Measurements from ENCODE around the gene USP12. TPM values are rescaled to one million over a fixed set of nuclear protein-coding genes. Genes with fewer than 3 reads are reported as not detected.

Gene USP12
- total RNA-seq, 4 donors from 2014 or later: 16.9 to 26.7 (median 22.6) TPM

DNA sequence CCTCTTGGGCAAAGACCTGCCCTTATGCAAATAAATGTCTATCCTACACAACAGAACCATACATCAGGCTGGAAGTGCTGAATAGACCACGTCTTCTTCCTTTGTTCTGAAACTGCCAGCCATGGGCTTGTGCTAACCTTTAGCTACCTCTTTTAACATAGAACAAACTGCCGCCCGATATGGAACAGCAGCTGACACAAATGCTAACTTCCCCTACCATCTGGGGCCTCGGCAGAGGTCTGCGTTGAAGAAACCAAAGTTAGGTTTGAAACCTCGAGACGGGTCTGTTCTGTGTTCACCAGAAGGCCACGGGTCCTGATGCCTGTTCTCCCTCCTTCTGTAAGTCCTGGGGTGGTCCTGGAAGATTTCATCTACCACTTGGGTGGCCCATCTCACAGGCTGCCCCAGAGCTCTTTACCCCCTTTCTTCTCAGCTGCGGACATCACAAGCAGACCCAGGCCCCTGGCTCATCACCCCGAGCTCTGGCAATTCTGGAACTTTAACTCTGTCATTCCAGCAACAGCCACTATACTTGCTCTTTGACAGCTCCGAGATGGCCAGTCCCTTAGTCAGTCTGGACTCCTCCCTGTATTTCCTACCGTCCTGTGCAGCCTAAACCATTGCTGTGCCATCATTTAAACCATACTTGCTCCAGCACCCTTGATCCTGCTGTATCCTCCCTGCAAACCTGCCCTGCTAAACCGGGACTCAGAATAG is 146.7 kb downstream of the USP12 start:
- no peaks in the 10 kb centered on the region for H3K9me3 ChIP-seq
- 61 to 70% methylated on average over 13 of the region's 13 CpGs for WGBS, 2 donors
- no peaks in the 10 kb centered on the region for H3K36me3 ChIP-seq
- DNase-seq (ENCODE audit: low spot score in 2 of 2): no peak
- H3K4me3 ChIP-seq: no peak overlapping the region
- no peaks in the 10 kb centered on the region for H3K4me1 ChIP-seq
- TF ChIP-seq POLR2A (IDR thresholded peaks at IDR 0.05): no peak
- TF ChIP-seq, protein P1, sequence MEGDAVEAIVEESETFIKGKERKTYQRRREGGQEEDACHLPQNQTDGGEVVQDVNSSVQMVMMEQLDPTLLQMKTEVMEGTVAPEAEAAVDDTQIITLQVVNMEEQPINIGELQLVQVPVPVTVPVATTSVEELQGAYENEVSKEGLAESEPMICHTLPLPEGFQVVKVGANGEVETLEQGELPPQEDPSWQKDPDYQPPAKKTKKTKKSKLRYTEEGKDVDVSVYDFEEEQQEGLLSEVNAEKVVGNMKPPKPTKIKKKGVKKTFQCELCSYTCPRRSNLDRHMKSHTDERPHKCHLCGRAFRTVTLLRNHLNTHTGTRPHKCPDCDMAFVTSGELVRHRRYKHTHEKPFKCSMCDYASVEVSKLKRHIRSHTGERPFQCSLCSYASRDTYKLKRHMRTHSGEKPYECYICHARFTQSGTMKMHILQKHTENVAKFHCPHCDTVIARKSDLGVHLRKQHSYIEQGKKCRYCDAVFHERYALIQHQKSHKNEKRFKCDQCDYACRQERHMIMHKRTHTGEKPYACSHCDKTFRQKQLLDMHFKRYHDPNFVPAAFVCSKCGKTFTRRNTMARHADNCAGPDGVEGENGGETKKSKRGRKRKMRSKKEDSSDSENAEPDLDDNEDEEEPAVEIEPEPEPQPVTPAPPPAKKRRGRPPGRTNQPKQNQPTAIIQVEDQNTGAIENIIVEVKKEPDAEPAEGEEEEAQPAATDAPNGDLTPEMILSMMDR (IDR thresholded peaks at IDR 0.05): no peak
- TF ChIP-seq EP300 (IDR thresholded peaks at IDR 0.05): no peak
- no peaks in the 10 kb centered on the region for H3K27me3 ChIP-seq
- no peak overlapping the region for H3K27ac ChIP-seq

DNA sequence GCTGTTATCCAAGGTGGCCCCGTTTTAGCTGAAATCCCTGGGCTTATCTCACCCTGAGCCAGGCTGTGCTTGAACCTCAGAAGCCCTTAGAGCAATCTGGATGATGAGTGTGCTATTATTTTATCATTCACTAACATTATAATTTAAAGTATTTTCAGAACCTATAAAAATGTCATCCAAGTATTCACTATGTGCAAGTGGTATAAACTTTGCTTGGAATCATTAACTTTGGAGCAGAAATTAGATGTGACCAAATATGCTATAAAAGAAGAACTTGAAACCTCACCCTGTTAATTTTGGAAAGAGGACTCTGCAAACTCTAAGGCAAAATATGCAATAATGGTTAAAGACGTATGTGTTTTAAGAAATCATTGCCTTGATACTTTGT is 147.5 kb downstream of the USP12 start:
- no peak for DNase-seq (ENCODE audit: low spot score in 2 of 2)
- Histone ChIP-seq H3K9me3 (no peaks in the 10 kb centered on the region), H3K4me3 (no peak overlapping the region), H3K27me3 (no peaks in the 10 kb centered on the region), H3K27ac (no peak overlapping the region), H3K36me3 (no peaks in the 10 kb centered on the region), H3K4me1 (no peaks in the 10 kb centered on the region)
- TF ChIP-seq, protein P1 (IDR thresholded peaks at IDR 0.05): no peak
- TF ChIP-seq EP300 (IDR thresholded peaks at IDR 0.05): no peak
- TF ChIP-seq POLR2A (IDR thresholded peaks at IDR 0.05): no peak
- WGBS, 2 donors: 68 to 76% methylated on average over 2 of the region's 2 CpGs

DNA sequence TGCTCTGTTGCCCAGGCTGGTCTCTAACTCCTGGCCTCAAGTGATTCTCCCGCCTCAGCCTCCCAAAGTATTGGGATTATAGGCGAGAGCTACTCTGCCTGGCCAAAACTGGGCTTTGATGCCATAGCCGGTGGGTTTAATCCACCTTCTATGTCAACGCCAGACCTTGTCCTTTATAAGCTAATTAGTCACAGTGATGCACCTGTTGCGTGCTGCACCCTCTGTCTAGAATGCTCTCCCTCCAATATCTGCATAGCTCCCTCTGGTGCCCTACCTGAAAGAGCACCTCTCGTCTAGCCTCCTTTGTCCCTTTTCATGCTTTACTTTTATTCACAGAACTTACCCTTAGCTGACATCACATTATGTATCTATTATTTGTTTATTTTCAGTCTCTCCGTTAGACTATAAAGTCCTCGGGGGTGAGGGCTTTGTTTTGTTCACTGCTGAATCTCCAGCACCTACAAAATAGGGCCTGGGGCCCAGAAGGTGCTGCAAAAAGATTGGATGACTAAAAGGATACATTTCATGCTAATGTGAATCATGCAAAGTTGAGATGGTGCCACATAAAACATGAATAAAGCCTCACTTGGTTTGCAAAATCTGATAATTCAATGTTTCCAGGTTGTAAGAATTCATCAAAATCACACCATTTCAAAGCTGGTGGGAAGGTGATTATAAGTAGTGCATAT is 148.1 kb downstream of the USP12 start:
- no peak overlapping the region for H3K4me3 ChIP-seq
- no peaks in the 10 kb centered on the region for H3K27me3 ChIP-seq
- 88 to 90% methylated on average over 8 of the region's 8 CpGs for WGBS, 2 donors
- TF ChIP-seq EP300 (IDR thresholded peaks at IDR 0.05) (no peak), POLR2A (IDR thresholded peaks at IDR 0.05) (no peak)
- TF ChIP-seq, protein P1 (IDR thresholded peaks at IDR 0.05): no peak
- DNase-seq (ENCODE audit: low spot score in 2 of 2): no peak
- H3K9me3 ChIP-seq: no peaks in the 10 kb centered on the region
- no peaks in the 10 kb centered on the region for H3K36me3 ChIP-seq
- H3K27ac ChIP-seq: no peak overlapping the region
- no peaks in the 10 kb centered on the region for H3K4me1 ChIP-seq

DNA sequence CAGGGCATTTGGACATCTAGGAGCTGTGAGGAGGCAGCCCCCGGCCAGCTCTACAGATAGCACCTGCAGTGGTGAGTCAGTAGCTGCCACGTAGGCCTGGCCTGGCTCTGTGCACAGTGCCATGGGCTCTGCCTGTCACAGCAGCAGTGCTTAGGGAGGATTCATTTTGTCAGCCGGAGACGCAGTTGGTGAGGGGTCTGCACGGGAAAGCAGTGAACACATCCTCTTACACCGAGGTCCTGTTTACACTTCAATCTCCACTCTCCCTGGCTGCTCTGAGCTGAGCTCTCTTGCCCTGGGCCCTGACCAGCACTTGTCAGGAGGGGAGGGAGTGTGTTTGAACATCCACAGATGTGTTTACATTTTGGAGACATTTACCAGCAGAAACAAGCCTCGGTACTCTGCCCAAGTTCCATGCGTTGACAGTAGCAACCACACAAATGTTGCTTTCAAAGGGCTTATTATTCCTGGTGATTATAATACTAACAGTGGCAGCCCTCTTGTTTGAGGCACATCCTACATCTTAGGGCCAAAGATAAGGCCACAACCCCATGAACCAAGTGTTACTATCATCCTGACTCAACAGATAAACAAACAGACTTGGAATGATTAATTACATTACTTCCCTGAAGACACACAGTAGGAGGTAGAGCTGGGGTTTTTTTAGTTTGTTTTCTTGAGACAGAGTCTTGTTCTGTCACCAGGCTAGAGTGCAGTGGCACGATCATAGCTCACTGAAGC is 148.9 kb downstream of the USP12 start:
- TF ChIP-seq POLR2A (IDR thresholded peaks at IDR 0.05) (no peak), EP300 (IDR thresholded peaks at IDR 0.05) (no peak)
- TF ChIP-seq, protein P1 (IDR thresholded peaks at IDR 0.05): no peak
- peak overlapping the region in 1 of 4 donors; percentile 34 for H3K27ac ChIP-seq
- H3K27me3 ChIP-seq: no peaks in the 10 kb centered on the region
- H3K4me1 ChIP-seq: no peaks in the 10 kb centered on the region
- no peaks in the 10 kb centered on the region for H3K36me3 ChIP-seq
- no peak overlapping the region for H3K4me3 ChIP-seq
- WGBS, 2 donors: 31 to 39% methylated on average over 9 of the region's 9 CpGs
- no peaks in the 10 kb centered on the region for H3K9me3 ChIP-seq
- DNase-seq (ENCODE audit: low spot score in 2 of 2): no peak

DNA sequence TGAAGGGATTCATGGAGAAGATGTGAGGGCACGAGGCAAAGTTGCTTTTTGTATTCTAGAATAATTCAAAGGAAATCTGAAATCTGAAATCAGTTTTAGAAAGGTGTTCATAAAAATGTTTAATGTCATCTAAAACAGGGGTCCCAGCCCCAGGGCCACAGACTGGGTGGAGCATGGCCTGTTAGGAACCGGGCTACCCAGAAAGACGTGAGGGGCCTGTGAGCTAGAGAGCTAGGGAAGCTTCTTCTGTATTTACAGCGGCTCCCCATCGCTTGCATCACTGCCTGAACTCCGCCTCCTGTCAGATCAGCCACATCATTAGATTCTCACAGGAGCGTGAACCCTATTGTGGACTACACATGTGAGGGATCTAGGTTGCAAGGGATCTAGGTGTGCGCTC is 151.2 kb downstream of the USP12 start:
- 89 to 91% methylated on average over 8 of the region's 8 CpGs for WGBS, 2 donors
- Histone ChIP-seq H3K4me1 (no peaks in the 10 kb centered on the region), H3K27me3 (no peaks in the 10 kb centered on the region), H3K4me3 (no peak overlapping the region), H3K36me3 (no peaks in the 10 kb centered on the region), H3K27ac (no peak overlapping the region), H3K9me3 (no peaks in the 10 kb centered on the region)
- DNase-seq (ENCODE audit: low spot score in 2 of 2): no peak
- TF ChIP-seq POLR2A (IDR thresholded peaks at IDR 0.05) (no peak), EP300 (IDR thresholded peaks at IDR 0.05) (no peak)
- TF ChIP-seq, protein P1 (IDR thresholded peaks at IDR 0.05): no peak

Data from tibial nerve (tissue), 4 donors.